GM15510 (cell line): ENCODE data around the gene LGALS16.

Experiments used
- POLR2A ChIP-seq: IDR thresholded peaks from 3 replicates; pipeline ENCODE4 v1.6.1; 2011; ENCODE audit warnings: borderline replicate concordance; ENCODE audit not compliant: insufficient read length; ENCODE audit errors: extremely low read depth

Gene LGALS16

DNA sequence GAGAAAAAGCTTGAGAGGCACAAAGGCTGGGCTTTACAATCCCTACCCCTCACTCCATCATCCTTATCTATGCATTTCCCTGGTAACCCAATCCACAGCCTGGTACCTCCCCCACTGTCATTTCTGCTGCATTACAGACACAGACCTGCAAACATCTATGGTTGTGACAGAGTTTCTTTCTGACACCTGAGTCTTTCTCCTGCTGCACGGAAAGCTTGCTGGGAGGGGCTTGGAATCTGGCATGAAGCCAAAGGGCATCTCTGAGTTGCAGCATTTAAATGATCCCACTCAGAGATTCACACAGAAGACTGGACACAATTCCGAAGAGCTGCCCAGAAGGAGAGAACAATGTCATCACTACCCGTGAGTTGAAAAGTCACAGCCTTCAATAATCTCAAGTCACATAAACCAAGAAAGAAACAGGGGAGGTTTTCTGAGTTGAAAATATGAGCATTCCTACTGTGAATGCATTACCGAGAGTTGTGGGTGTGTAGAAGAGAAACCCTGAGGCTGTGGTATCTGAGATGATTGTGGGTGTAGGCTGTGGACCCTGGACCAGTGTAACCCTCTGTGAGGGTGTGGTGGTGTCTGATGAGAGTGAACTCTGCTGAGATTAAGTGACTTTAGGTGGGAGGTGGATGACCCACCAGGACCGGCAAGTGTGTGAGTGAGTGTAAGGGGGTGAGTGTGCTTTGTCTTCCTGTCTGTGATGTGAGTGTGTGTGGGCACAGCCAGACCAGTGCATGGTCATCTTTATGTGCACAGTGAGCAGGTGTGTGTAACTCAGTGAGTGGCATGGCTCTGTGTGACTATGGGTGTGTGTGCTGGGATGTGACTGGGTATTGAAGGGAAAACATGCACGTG, 48.7 kb downstream of the LGALS16 start, which contains the start of gene LGALS14:
TSS of gene LGALS14 (plus strand) at position 301 of the 864 bp plus-strand sequence. CDS start at position 349, 48 bp downstream.
- TF ChIP-seq POLR2A, result no peak

DNA sequence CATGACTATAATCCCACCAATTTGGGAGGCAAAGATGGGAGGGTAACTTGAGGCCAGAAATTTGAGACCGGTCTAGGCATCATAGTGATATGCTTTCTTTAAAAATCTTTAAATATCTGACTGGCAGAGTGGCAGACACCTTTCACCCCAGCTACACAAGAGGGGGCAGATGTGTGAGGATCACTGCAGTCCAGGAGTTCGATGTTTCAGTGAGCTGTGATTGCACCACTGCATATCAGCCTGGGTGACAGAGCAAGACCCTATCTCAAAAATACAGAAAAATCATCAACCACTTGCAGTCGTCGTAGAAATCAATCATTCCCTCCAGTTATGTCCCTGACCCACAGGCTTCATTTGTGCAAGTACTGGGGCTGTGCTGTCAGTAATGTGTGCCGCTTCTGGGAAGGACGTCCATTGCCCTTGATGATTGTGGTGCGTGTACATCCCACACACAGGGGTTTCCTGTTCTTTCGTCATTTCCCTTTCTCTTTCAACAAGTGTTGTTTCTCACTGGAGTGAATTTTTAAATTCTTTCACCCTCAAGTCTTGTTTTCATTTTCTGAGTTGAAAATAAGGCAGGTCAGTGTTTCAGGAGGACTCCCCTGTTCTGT, 50.0 kb downstream of the LGALS16 start:
- no peak for TF ChIP-seq POLR2A

DNA sequence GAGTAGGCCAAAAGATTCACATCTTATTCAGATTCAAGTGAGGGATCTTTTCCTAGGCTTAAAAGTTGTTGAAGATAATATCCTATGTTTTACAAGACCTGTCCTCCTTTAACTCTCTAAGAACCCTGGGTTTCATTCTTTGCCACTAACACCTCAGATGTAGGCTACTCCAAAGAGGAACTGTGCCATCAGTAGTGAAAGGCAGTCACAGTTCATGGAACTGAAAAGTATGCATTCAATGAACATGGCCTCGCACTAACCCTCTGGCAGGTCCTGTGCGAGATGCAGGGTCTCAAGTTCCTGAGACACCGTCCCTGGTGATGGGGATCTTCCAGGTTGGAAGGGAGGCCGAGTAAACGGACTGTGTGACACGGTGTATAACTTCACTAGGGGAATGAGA, 52.9 kb downstream of the LGALS16 start:
- TF ChIP-seq POLR2A, result no peak

DNA sequence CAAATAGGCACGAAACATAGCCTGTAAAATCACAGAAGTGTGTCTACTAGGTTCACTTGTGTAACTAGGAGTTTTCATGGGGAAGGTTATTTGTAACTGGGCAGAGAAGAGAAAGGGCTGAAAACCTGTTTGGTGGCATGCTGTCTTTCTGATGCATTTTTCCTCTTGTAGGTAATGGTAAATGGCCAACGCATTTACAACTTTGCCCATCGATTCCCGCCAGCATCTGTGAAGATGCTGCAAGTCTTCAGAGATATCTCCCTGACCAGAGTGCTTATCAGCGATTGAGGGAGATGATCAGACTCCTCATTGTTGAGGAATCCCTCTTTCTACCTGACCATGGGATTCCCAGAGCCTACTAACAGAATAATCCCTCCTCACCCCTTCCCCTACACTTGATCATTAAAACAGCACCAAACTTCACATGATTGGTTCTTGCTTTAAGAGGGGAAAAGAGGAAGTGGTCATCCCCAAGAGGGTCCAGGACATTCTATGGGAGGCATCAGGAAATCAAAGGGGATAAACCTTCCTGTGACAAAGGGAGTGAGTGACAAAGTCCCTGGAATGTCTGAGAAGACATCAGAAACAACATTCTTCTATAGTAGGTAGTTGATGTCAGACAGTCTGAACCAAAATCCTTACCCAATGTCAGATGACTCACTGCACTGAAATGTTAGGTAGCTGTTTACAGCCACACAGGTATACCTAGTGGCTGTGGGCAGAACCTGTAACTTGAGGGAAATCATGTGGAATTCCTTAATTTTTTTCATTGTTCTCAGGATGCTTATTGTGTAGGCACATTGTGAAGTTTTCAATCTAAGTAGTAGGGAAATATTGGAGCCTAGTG, 53.5 kb downstream of the LGALS16 start:
- TF ChIP-seq POLR2A, result no peak
